NCI-H1694 treated with DMSO at 0.1 percent for 48 hours (cell line): ENCODE data around the gene PTRH1.

Source experiments
- DNase-seq: peaks from one replicate; lab custom pipeline; 2025; lab: John Stamatoyannopoulos, UW

PTRH1 gene

DNA sequence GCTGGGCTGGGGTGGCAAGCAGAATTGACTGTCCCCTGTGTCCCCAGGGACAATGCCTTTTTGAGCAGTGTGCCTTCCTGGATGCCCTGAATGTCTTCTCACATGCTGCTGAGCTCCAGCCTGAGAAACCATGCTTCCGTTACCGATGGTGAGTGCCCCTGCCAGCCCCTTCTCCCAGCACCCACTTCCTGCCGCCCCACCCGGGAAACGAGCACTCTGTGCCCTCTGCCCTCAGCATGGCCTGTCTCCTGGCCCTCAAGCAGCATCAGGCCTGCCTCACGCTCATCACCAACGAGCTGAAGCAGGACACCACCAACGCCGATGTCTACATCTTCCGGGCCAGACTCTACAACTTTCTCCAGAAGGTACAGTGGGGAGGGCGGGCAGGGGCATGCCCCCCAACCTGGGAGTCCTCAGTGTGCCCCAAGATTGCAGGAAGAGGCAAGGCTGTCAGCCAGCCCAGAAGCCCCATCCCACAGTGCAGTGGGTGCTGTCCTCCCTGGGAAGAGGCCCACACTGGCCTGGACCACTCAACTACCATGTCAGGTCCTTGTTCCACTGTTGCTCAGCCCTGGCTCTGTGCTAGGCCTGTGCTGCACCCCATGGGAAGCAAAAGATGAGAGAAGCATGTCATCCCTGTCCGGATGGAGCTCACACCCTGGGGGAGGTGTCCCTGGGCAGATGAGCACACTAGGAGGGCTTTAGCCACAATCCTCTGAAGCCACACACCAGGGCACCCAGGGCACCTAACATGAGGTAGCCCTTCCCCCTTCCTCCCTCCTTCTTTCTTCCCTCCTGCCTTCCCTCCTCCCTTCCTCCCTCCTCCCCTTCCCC, 4.8 kb upstream of the PTRH1 start:
- no peak for DNase-seq

DNA sequence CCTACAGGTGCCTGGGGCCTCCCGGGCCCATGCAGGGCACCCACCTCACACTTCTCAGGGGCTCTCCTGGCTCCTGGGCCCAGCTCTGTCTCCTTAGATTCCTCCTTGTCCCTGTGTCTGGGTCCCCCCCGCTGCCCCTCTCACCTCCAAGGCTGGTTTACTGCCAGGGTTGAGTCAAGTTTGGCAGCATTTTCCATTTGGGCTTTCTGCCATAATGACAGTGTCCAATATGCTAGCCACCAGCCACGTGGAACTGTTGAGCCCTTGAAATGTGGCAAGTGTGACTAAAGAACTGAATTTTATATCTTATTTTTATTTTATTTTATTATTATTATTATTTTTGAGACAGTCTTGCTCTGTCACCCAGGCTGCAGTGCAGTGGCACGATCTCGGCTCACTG, 2.3 kb upstream of the PTRH1 start:
- no peak for DNase-seq

DNA sequence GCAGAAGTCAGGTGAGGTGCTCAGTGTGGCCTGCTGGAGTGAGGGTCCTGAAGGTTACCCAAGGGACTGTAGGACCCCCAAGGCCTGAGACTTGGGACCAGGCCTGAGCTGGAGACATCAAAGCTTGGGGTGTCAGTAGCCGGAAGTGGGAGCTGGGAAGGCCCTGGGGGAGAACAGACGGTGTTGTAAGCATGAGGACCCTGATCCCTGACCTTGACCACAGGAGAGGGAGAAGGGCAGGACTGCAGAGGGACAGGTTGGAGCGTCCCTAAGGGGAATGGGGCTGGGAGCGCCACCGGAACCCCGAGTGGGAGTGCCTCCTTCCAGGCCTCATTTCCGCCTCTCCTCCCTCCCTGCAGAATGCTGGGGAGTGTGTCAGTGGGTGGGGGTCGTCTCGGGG, 949 bp upstream of the PTRH1 start:
- no peak for DNase-seq

DNA sequence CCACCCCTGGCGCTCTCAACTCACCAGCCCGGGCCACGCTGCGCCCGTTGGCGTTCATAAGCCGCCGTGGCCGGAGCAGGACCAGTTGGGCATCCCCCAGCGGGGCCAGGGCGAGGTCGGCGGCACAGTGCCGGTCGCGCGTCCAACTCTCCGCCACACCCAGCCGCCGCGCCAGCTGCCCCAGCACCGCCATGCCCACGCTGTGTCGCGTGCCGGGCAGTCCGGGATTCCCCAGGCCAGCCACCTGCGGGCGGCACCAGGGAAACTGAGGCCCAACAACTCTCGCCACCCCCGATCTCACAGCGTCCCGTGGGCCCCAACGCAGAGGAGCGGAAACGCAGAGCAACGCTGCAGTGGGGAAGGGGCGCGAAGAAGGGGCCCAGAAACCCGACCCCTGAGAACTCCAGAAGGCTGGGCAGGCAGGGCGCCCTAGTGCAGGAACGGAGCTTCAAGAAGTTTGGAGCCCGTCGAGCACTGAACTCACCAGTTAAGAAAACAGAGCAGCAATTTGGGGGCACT, 453 bp downstream of the PTRH1 start:
- DNase-seq = no peak

DNA sequence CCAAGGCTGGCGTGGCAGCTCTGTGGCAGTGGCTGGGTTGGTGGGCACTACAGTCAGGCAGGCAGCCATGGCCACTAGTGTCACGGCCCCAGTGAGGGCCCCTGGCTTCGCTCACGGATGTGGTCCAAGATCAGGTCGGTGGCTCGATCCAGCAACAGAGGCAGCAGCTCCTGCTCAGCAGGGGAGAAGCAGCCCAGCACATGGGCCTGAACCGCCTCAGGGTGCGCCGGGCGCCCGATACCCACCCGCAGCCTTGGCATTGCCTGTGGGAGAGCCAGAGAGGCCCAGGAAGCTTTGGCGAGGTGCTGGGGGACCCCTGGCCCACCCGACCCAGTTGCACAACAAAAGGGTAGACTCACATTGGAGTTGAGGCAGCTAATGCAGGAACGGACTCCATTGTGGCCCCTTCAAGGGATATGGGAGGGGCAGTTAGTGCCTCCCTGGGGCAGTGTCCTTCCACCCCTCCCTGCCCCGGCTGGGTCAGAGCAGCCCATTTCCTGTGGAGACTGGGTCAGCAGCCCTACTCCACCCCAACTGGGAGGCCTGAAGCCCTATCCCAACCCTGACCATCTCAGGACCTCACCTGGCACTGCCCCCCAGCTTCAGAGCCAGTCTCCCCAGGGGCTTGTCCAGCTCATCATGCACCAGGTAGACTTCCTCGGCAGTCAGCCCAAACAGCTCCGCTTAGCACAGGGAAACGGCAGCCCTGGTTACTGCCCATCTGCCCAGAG, 1.3 kb downstream of the PTRH1 start:
- DNase-seq = no peak

DNA sequence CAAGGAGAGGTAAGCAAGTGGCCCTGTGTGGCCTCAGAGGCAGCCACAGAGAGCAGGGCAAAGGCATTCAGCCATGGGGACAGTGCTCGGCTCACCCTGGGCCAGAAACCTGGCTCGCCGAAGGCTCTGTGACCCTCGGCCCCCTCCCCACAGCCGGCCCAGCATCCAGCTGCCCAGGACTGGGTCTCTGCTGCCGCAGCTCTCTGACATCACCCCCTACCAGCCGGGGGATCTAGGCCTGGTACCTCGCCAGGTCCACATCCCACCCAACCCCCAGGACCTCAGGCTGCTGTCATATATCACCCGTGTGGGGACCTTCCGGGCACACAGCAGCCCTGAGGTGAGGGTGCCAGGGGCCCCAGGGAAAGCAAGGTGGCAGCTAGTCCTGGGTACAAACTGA, 2.6 kb downstream of the PTRH1 start:
- no peak for DNase-seq

DNA sequence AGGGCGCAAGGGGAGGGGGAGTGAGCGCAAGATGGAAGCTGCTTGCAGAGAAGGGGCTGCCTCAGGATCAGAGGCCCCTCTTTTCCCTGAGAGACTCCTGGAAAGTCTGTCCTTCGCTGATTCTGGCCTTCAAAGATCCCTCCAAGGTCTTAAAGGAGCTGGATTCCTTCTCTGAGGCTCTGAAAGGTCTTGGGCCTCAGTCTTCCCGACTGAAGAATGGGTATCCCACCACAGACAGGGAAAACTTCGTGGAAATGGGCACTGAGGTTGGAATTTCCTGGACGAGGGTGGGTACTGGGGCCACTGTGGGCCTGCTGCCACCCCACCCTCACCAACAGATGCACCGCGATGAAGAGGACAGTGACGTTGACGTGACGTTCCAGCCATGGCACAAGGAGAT, 3.1 kb downstream of the PTRH1 start:
- no peak for DNase-seq

DNA sequence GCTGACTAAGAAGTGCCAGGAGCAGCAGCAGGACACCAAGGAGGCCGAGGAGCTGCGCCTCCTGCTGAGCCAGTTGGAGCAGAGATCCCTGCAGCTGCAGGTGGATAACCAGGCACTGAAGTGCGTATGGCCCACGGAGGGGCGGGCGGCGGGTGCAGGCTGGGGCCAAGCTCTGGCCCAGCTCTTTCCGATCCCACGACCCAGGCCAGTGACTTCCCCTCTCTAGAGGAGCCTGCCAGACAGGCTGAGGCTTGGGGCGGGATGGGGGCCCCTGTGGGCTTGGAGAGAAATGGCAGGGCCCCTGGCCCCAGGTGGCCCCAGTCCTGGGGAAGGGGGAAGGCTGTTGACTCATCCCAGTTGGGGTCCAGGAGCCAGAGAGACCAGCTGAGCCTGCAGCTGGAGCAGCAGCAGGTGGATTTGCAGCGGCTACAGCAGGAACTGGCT, 3.6 kb downstream of the PTRH1 start:
- no peak for DNase-seq

DNA sequence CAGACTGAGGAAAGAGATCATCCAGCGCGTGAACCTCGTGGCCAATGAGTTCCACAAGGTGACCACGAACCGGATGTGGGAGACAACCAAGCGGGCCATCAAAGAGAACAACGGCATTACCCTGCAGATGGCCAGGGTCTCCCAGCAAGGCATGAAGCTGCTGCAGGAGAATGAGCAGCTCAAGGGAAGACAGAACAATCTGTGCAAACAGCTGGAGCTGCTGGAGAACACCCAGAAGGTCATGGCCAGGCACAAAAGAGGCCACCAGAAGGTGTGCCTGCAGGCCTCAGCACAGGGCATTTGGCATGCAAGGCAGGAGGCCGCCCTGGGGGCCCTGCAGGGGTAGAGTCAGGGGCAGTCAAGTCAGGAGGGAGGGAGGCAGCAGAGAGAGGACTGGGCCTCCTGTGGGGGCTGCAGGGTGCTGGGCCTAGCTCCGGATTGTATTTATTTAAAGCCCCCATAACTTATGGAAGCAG, 4.2 kb downstream of the PTRH1 start:
- DNase-seq = peak; percentile 33

DNA sequence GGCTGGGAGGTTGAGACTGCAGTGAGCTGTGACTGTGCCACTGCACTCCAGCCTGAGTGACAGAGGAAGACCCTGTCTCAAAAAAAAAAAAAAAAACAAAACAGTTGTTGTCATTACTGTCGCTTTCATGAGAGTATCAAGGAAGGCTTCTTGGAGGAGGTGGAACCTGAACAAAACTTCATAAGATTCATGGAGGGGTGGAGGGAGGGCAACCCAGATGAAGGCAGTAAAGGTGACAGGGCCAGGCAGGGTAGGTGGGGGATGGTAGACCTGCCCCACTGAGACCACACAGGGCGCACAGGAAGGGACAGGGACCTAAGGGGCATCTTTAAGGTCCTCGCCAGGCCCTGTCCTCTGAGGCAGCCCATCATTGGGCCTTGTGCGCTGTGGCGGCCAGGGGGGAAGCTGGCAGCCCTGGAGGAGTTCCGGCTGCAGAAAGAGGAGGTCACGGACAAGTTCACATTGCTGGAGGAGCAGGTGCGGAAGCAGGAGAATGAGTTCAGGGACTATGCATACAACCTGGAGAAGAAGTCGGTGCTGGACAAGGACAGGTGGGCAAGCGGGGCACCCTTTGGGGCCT, 5.2 kb downstream of the PTRH1 start:
- no peak for DNase-seq

DNA sequence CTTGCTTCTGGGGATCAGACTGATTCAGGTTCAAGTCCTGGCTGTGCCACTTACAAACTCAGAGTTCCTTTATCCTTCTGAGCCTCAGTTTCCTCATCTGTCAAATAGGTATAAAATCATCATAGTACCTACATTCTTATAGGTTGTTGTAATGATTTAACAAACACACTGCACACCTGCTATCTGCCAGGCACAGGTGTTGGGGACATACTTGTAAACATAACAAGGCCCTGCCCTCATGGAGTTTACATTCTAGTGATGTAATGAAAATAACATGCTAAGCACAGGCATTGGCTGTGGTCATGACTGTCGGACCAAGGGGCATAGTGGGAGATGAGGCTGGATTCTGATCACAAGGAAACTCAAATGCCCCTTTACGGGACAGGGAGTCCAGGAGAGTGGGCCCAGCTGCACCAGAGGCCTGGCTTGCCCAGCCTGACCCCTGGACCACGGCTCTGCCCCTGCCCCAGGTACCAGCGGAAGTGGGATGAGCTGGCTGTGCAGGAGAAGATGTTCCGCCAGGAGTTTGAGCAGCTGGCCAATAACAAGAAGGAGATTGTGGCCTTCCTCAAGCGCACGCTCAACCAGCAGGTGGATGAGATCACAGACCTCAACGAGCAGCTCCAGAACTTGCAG, 6.4 kb downstream of the PTRH1 start:
- no peak for DNase-seq

DNA sequence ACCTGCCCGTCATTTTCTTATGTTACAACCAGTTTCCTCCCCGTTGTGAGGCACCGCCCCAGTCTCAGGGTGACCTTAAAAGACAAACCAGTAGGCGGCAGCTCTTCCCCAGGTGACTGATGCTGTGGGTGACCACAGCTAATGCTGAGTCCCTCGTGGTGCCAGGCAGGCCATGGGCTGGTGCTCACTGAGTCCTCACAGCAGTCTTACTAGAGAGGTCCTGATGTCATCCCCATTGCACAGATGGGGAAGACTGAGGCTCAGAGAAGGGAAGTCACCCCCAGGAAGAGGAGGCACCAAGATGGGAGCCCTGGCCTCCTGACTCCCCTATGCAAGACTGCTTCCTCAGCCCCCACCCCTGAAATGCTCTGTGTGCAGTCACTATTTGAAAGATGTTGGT, 7.7 kb downstream of the PTRH1 start:
- no peak for DNase-seq

DNA sequence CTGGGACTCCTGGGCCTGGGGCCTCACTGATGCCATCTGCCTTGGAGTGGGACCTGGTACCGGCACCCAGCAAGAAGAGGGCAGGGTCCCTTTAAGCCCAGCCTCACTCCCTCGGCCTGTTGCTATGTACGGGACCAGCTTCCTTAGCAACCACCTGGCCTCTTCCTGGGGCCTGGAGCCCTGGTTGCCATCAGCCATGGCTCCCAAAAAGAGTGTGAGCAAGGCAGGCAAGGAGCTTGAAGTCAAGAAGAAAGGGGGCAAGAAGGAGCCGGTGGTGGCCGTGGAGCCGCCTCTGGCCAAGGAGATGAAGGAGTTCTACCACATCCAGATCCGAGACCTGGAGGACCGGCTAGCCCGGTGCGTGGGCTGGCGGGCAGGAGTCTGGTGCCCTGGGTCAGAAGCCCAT, 8.6 kb downstream of the PTRH1 start, which contains the start of gene CFAP157:
TSS of gene CFAP157 (plus strand) at position 153 of the 406 bp plus-strand sequence. CDS start at position 197, 44 bp downstream.
- DNase-seq = no peak

DNA sequence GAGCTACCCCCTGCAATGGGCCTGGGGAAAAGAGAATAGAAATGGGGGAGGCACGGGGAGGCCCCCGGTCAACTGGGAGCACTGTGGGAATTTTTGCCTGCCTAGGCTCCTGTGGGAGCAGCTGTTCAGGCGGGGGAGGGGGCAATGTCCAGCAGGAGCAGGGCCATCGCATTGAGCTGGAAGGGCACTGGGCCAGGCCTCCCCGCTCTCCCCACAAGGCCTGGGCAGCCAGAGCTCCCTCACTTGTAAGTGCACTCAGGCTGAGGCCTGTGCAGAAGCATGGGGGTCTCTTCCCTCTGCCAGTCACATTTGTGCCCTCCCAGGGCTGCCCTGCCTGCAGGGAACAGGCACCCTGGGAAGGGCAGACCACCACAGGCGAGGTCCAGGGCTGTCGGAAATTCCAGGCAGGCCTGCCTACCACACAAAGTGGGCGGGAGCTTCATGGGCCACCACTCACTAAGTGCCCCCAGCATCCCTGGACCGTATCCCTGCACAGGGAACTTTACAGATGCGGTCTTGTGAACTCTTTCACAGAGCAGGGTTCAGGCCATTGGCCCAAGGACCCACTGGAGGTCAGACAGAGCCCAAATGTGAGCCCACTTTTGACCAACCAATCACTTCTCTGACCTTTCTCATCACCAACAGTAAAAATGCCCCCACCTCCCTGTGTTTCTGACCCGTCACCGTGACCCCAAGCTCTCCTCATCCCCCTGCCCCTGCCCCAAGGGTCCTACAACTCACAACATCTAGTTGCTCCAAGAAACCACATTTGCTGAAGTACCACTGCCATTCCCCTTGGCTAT, 9.7 kb downstream of the PTRH1 start:
- DNase-seq = no peak

DNA sequence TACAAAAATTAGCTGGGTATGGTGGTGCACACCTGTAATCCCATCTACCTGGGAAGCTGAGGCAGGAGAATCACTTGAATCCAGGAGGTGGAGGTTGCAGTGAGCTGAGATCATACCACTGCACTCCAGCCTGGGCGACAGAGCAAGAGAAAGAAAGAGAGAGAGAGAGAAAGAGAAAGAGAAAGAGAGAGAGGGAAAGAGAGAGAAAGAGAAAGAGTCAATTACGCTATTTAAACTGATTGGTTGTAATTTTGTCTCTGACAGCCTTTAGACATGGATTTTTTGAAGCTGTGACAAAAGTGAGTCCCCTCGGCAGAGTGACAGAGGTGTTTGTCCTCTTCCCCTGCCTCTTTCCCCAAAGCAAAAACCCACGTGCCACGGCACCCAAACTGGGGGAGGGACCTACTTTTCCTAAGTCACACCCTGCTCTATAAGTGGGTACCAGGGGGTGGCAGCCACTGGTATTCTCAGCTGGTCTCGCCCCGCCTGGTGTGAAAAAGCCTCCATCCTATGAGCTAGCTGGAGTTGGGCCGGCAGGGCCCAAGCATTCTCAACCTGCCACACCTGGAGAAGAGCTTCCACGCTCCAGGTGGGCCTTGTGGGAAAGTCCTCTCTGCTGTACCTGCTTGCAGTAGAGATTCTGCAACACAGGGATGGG, 12.0 kb downstream of the PTRH1 start:
- DNase-seq = no peak

DNA sequence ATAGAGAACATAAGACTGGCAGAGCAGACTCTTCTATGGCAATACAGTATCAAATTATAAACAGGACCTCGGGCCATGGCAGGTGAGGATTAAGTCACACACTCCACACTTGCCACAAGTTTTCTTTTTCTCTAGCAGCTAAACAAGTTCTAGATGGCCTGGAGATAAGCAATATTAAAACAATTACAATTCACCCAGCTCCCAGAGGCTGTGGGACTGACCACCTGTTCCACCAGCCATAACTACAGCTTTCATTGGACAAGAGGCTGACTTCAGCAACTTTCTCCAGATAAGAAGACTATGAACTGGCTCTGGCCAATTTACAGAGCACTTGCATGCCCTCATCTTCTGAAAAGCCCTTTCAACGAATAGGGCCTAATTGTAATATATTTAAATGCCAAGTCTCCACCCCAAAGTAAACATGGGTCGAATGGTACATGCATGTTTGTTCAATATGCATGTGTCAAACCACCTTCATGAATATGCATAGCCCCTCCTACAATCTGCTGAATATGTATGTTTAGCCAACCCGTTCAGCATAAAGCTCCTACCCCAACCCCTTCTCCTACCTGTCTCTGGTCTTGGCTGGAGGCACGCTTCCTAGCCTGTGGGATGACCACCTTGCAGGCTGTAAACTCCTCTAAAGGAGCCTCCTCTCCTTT, 14.7 kb downstream of the PTRH1 start:
- DNase-seq = no peak

DNA sequence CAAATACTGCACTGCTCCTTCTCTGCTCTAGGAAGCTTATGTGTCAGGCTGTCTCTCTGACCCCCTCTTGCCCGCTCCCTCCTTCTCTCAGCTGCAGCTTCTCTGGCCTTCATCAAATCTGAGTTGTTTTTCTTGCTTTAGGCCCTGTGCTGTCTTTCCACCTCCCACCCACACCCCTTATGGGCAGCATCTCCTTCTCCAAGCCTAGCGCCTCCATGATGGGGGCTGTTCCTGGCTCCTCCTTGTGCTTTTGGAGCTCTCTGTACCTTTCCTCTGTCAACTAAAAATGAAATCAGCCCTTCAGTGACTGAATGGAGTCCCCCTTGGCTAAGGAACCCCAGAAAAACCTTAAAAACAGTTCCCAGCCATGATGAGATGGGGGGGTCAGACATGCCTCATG, 15.3 kb downstream of the PTRH1 start:
- no peak for DNase-seq

DNA sequence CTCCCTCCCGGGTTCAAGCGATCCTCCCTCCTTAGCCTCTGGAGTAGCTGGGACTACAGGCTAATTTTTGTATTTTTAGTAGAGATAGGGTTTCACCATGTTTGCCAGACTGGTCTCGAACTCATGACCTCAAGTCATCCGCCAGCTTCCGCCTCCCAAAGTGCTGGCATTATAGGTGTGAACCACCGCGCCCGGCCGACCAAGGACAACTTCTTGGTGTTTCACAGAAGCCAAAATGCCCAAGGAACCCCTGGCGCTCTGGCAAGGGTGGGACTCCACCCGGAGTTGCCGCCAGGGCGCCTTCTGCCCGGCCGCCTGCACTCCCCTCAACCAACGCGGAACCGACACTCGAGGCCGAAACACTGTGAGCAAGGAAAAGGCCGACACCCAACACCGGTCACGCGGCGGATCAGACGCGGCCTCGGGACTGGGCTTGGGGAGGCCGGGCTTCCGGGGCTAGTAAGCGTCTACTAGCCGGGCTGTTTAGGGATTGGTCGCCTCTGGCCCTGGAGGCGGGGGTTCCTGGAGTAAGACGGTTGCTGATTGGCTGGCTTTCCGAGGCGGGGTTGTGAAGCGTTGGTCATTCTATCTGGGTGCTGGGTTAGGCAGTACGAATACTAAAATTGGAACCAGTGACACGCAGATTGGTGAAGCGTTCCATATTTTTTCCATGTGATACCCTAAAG, 16.3 kb downstream of the PTRH1 start:
- no peak for DNase-seq

DNA sequence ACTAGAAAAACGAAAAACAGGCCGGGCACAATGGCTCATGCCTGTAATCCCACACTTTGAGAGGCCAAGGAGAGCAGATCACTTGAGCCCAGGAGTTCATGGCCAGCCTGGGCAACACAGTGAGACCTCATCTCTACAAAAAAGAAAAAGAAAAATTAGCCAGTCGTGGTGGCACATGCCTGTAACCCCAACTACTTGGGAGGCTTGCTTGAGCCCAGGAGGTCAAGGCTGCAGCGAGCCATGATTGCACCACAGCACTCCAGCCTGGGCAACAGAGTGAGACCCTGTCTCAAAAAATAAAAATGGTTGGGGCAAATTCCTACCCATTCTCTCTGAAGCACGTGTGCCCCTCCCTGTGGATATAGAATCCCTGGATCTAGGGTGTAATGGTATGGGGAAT, 17.1 kb downstream of the PTRH1 start:
- DNase-seq = no peak

DNA sequence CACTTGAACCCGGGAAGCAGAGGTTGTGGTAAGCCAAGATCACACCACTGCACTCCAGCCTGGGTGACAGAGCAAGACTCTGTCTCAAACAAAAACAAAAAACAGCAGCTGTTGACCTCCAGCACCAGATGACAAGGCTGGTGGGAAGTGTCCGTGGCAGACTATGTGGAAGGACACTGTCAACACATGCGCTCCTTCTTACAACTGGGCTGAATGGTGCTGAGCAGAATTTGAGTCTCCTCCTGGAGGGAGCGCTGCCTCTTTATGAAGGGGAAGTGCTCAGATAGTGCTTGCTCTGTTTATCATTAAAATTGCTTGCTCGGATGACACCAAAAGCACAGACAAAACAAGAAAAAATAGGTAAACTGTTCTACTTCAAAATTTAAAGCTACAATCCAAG, 17.9 kb downstream of the PTRH1 start:
- DNase-seq = no peak
